ENCODE measurements around the gene PI4KA. TPM values are rescaled to one million over a fixed set of nuclear protein-coding genes. Genes with fewer than 3 reads are reported as not detected.

PI4KA gene
- total and polyA plus RNA-seq, 2 of the 13 experiments (the other 11 are each of a cell fraction or from before 2014, with no cell fraction given), result 27.4 to 56.4 TPM

DNA sequence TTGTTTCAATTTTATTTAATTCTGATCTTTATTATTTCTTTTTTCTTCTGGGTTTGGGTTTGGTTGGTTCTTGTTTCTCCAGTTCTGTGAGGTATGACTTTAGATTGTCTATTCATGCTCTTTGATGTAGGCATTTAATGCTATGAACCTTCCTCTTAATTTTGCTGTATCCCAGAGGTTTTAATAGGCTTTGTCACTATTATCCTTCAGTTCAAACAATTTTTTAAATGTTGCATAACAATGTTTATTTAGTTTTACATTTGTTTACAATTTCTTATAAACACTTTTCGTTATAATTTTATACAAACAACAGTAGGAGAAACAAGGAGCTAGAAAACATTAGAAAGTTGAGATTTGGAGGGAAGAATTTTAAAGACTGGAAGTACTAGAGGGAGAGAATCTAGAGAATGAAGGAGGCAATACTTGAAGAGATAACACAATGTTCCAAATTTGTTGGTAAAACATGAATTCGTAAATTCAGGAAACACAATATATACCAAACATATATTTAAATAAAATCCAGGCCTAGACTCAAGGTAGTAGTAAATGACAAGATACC lies 180.8 kb downstream of the PI4KA start:
- BruUV-seq (replicated peaks), result no TSS peak
- H2AFZ ChIP-seq (ENCODE audit: low read length), result no peak overlapping the region
- FAIRE-seq (no peak), ATAC-seq (no peak), DNase-seq (ENCODE audit: low spot score) (no peak)
- ChIA-PET CTCF (ENCODE audit: low intra/inter-chr PET ratio, low total read pairs) (no interaction called here), POLR2A (no interaction called here)
- intact Hi-C loops (cut with micrococcal nuclease; ENCODE audit: unreplicated experiment) (no loop called here), in situ Hi-C loops (cut with HindIII; ENCODE audit: extremely low pct_ligation_motif_present, low pct_unique_long_range_greater_than_20kb) (no loop called here)
- no peak overlapping the region for H3K4me3 ChIP-seq (replicated peaks in 1 of 3; ENCODE audit: insufficient read depth in 1 of 3, low read depth in 2 of 3, low read length in 3 of 3)
- no peak overlapping the region for H3K4me2 ChIP-seq (ENCODE audit: low read depth, low read length)
- TF ChIP-seq ZNF781 (CRISPR knock-in tag; IDR thresholded peaks at IDR 0.05; ENCODE audit: borderline replicate concordance, not compliant biosample characterization), result no peak
- TF ChIP-seq, protein P1, sequence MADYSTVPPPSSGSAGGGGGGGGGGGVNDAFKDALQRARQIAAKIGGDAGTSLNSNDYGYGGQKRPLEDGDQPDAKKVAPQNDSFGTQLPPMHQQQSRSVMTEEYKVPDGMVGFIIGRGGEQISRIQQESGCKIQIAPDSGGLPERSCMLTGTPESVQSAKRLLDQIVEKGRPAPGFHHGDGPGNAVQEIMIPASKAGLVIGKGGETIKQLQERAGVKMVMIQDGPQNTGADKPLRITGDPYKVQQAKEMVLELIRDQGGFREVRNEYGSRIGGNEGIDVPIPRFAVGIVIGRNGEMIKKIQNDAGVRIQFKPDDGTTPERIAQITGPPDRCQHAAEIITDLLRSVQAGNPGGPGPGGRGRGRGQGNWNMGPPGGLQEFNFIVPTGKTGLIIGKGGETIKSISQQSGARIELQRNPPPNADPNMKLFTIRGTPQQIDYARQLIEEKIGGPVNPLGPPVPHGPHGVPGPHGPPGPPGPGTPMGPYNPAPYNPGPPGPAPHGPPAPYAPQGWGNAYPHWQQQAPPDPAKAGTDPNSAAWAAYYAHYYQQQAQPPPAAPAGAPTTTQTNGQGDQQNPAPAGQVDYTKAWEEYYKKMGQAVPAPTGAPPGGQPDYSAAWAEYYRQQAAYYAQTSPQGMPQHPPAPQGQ (CRISPR knock-in tag; IDR thresholded peaks at IDR 0.05; ENCODE audit: borderline replicate concordance), result no peak
- no peak for TF ChIP-seq ZMAT3 (CRISPR knock-in tag; conservative IDR thresholded peaks at IDR 0.05)
- TF ChIP-seq, protein P2, sequence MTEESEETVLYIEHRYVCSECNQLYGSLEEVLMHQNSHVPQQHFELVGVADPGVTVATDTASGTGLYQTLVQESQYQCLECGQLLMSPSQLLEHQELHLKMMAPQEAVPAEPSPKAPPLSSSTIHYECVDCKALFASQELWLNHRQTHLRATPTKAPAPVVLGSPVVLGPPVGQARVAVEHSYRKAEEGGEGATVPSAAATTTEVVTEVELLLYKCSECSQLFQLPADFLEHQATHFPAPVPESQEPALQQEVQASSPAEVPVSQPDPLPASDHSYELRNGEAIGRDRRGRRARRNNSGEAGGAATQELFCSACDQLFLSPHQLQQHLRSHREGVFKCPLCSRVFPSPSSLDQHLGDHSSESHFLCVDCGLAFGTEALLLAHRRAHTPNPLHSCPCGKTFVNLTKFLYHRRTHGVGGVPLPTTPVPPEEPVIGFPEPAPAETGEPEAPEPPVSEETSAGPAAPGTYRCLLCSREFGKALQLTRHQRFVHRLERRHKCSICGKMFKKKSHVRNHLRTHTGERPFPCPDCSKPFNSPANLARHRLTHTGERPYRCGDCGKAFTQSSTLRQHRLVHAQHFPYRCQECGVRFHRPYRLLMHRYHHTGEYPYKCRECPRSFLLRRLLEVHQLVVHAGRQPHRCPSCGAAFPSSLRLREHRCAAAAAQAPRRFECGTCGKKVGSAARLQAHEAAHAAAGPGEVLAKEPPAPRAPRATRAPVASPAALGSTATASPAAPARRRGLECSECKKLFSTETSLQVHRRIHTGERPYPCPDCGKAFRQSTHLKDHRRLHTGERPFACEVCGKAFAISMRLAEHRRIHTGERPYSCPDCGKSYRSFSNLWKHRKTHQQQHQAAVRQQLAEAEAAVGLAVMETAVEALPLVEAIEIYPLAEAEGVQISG (CRISPR knock-in tag; IDR thresholded peaks at IDR 0.05), result no peak
- TF ChIP-seq ZBTB7A (CRISPR knock-in tag; IDR thresholded peaks at IDR 0.05), result no peak
- TF ChIP-seq ZNF567 (CRISPR knock-in tag; IDR thresholded peaks at IDR 0.05; ENCODE audit: borderline replicate concordance), result no peak
- no peak for TF ChIP-seq MIER3 (CRISPR knock-in tag; IDR thresholded peaks at IDR 0.05; ENCODE audit: borderline replicate concordance)
- no peak for TF ChIP-seq ZBED4 (CRISPR knock-in tag; IDR thresholded peaks at IDR 0.05; ENCODE audit: borderline replicate concordance)
- TF ChIP-seq PTBP1 (IDR thresholded peaks at IDR 0.05; ENCODE audit: low read depth, low read length, poor library complexity, severe bottlenecking), result no peak
- no peak for TF ChIP-seq IRF9 (CRISPR knock-in tag; IDR thresholded peaks at IDR 0.05; ENCODE audit: borderline replicate concordance)
- no peak for TF ChIP-seq GTF3A (CRISPR knock-in tag; conservative IDR thresholded peaks at IDR 0.05)
- no peak for TF ChIP-seq FOXJ3 (CRISPR knock-in tag; IDR thresholded peaks at IDR 0.05; ENCODE audit: borderline replicate concordance)
- H3K79me2 ChIP-seq (ENCODE audit: insufficient read depth, low read length), result no peaks in the 10 kb centered on the region
- no peak overlapping the region for H3K27ac ChIP-seq (ENCODE audit: extremely low read length, insufficient read depth, low read length)
- no peak overlapping the region for H3K9ac ChIP-seq (ENCODE audit: insufficient read depth, low read depth, low read length)
- WGBS (ENCODE audit: low lambda C conversion rate), result 14% methylated on average over 2 of the region's 2 CpGs
- H3K36me3 ChIP-seq (replicated peaks in 1 of 2; ENCODE audit: control insufficient read depth in 1 of 2, insufficient read depth in 2 of 2, low read length in 2 of 2), result no peaks in the 10 kb centered on the region
- no peaks in the 10 kb centered on the region for H3K4me1 ChIP-seq (ENCODE audit: insufficient read depth, low read length)
- no peaks in the 10 kb centered on the region for H3K9me3 ChIP-seq (ENCODE audit: low read length)
- H3K27me3 ChIP-seq (ENCODE audit: control insufficient read depth in 1 of 2, insufficient read depth in 2 of 2, low read length in 2 of 2), result no peaks in the 10 kb centered on the region
- H4K20me1 ChIP-seq (ENCODE audit: insufficient read depth, low read length), result no peaks in the 10 kb centered on the region

All from HepG2 (cell line).